ENCODE results near the gene HS3ST1.

Gene HS3ST1

DNA sequence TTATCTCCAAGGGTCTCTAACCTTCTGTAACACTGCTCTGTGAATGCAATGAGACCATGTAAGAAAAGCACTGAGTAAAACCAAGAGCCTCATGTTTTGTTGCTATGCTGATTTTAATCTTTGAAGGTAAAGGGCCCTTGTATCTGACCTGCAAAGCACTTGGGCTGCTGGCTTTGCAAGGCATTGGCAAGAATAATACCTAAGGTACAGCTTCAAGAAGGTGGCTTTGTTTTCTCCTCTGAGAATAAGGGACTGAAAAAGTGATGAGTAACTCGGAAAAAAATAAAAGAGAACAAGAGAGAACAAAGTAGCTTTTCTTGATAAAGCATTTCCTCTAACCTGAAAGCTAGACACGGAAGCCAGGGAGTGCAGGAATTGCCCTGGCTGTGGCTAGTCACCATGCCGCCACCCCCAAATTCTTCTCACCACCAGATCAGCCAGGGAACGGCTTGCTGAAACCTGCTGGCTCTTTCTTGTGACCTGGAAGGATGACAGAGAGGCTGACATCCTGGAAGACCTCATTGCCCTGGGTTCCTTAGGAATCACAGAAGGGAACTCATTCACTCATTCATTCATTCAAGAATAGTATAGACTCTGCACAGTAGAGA, 41.8 kb upstream of the HS3ST1 start:
- DNase-seq (ENCODE audit: low read depth, low spot score) = no peak
- POLR2A ChIA-PET = no interaction called here
- CTCF ChIA-PET = no interaction called here
- no peak overlapping the region for H3K4me3 ChIP-seq (ENCODE audit: low read depth, low read length)
- TF ChIP-seq, protein P1, sequence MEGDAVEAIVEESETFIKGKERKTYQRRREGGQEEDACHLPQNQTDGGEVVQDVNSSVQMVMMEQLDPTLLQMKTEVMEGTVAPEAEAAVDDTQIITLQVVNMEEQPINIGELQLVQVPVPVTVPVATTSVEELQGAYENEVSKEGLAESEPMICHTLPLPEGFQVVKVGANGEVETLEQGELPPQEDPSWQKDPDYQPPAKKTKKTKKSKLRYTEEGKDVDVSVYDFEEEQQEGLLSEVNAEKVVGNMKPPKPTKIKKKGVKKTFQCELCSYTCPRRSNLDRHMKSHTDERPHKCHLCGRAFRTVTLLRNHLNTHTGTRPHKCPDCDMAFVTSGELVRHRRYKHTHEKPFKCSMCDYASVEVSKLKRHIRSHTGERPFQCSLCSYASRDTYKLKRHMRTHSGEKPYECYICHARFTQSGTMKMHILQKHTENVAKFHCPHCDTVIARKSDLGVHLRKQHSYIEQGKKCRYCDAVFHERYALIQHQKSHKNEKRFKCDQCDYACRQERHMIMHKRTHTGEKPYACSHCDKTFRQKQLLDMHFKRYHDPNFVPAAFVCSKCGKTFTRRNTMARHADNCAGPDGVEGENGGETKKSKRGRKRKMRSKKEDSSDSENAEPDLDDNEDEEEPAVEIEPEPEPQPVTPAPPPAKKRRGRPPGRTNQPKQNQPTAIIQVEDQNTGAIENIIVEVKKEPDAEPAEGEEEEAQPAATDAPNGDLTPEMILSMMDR (IDR thresholded peaks at IDR 0.05; ENCODE audit: insufficient read depth, low read length, missing control alignments) = no peak

DNA sequence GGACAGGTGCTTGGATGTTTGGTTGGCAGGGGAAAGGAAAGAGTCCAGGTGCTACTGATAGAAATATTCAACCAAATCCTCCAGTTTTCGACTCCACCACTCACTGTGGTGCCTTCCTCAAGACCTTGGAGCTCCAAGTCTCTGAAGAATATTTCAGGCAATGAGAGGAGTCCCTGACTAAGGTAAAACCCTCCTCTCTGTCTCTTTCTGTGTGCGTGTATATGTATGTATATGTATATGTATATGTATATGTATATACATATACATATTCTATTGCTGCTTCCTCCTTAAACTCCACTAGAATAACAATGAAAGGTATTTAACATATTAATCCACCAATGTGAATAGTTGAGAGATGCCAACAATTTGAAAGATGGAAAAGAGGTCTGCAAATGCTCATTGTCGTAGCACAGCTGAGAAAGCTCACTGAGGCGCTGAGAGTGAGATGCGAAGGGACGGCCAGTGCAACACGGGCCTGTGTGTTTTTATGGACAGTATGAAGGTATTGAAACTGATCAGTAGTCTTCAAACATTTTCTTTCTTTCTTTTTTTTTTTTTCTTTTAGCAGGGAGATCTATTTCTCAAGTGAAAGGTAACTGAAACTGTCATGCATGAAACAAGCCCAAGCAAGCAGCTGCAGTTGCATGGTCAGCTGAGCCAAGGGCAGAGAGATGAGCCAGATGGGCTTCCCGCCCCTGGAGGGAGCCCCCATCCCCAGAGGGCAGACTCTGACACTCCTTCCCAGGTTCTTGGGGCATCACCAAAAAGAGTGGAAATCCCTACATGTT, 41.1 kb upstream of the HS3ST1 start:
- TF ChIP-seq, protein P1 (IDR thresholded peaks at IDR 0.05; ENCODE audit: insufficient read depth, low read length, missing control alignments) = no peak
- POLR2A ChIA-PET = no interaction called here
- CTCF ChIA-PET = interaction anchor here (0.6 kb wide), 1 partner anchor 238 kb away, joined by 3 read pairs; no protein-coding TSS in a partner anchor
- no peak for DNase-seq (ENCODE audit: low read depth, low spot score)
- H3K4me3 ChIP-seq (ENCODE audit: low read depth, low read length) = no peak overlapping the region

DNA sequence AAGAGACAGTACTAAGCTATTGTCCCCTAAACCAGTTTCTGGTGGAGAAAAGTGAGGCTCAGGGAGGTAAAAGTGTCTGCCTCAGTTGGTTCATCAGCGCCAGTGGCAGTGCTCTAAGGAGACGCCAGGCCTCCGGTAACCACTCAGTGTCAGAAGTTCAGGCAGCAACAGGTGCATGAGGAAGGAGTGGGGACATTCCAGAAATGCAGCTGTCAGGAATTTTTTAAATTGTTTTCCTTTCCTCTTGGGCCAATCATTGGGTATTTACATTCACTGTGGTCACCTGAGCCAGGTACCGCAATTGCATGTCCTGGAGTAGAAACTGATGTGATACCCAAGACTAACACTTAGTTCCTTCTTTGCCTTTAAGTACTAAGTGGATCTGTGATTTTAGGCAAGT, 40.2 kb upstream of the HS3ST1 start:
- ChIA-PET CTCF (interaction anchor here (0.6 kb wide), 1 partner anchor 237 kb away, joined by 3 read pairs; no protein-coding TSS in a partner anchor), POLR2A (no interaction called here)
- TF ChIP-seq, protein P1 (IDR thresholded peaks at IDR 0.05; ENCODE audit: insufficient read depth, low read length, missing control alignments) = no peak
- no peak overlapping the region for H3K4me3 ChIP-seq (ENCODE audit: low read depth, low read length)
- no peak for DNase-seq (ENCODE audit: low read depth, low spot score)

DNA sequence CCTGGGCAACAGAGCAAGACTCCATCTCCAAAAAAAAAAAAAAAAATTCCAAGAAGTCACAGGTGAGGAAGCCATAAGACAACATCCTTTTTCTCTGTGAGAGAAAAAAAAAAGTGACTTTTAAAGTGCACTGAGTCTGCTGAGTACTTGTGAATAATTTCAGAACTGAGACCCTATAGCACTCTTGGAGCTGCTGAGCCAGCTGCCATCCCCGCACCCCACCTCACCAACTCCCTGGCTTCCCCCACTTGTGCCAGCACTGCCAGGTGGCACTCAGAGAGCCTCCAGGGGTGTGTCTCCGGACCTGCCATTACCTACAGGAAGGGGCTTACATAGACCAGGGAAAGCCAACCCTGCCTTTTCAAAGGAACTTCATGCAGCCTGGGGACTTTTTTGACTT, 39.2 kb upstream of the HS3ST1 start:
- TF ChIP-seq, protein P1 (IDR thresholded peaks at IDR 0.05; ENCODE audit: insufficient read depth, low read length, missing control alignments) = no peak
- ChIA-PET POLR2A (no interaction called here), CTCF (no interaction called here)
- DNase-seq (ENCODE audit: low read depth, low spot score) = no peak
- H3K4me3 ChIP-seq (ENCODE audit: low read depth, low read length) = no peak overlapping the region

DNA sequence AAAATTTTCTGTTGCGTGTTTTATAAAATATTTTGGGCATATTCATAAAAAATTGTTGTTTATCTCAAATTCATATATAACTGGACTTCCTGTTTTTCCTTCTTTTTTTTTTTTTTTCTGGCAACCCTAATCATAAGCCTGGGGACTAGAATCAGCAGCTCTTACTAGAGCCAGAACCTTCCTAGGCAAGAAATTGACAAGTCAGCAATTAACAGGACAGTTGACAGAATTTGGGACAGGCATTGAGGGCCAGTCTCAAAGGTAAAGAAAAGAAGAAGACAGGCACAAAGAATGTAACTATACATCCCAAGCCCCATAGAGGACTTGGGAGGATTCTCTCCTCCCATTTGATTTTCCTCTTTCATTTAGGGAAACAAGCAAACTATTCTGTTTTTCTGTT, 35.0 kb upstream of the HS3ST1 start:
- CTCF ChIA-PET = no interaction called here
- POLR2A ChIA-PET = no interaction called here
- TF ChIP-seq, protein P1 (IDR thresholded peaks at IDR 0.05; ENCODE audit: insufficient read depth, low read length, missing control alignments) = no peak
- DNase-seq (ENCODE audit: low read depth, low spot score) = no peak
- no peak overlapping the region for H3K4me3 ChIP-seq (ENCODE audit: low read depth, low read length)

DNA sequence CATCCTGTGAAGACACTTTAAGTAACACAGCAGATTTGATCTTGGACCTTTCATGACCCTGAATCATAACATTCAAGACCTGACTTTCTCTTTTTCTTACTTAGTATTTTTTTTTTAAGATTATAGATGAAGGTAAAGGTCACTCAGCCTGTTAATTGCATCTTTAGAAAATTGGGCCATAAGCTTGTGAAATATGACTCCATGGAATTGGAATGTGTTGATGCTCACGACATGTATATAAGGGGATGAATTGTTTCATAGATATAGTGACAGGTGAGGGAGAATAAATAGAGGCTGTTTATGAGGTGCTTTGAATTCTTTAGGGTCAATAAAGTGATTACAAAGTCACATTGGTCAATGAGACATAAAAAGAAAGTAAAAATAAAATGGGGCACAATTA, 27.7 kb upstream of the HS3ST1 start:
- DNase-seq (ENCODE audit: low read depth, low spot score) = no peak
- TF ChIP-seq, protein P1 (IDR thresholded peaks at IDR 0.05; ENCODE audit: insufficient read depth, low read length, missing control alignments) = no peak
- no peak overlapping the region for H3K4me3 ChIP-seq (ENCODE audit: low read depth, low read length)
- CTCF ChIA-PET = no interaction called here
- POLR2A ChIA-PET = no interaction called here
